GM12892 (cell line): ENCODE results near the gene EPHX1.

ENCODE experiments used
- POLR2A ChIP-seq: IDR thresholded peaks from 2 replicates; pipeline ENCODE4 v1.6.1; 2011; ENCODE audit warnings: low read depth, low read length, control low read depth
- POLR2AphosphoS5 ChIP-seq: IDR thresholded peaks from 2 replicates; pipeline ENCODE4 v1.6.1; 2011; ENCODE audit warnings: low read depth, low read length, control low read depth

DNA sequence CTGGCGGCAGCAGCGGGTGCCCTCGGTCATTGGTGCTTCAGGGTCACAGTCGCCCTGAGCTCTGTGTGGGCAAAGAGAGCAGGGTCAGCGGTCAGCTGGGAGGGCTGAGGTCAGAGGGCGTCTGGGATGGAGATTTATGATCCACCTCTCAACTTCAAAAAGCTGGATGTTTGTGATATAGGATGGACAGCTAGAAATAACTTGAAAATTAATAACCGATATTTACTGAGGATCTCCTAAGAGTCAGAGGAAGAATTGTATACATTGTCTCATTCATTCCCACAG, 77.0 kb downstream of the EPHX1 start:
- TF ChIP-seq POLR2AphosphoS5, result no peak
- TF ChIP-seq POLR2A, result no peak
